Activated CD8-positive, alpha-beta memory T cell treated with anti-CD3 and anti-CD28 coated beads, Interleukin-2, amount 50 U/mL, for 24 hours (primary cell): ENCODE results near the gene PTGFRN.

Source experiments
- DNase-seq: peaks from one replicate; pipeline ENCODE4 v3.0.0-alpha.2; 2020; ENCODE audit errors: extremely low read depth

The PTGFRN gene

DNA sequence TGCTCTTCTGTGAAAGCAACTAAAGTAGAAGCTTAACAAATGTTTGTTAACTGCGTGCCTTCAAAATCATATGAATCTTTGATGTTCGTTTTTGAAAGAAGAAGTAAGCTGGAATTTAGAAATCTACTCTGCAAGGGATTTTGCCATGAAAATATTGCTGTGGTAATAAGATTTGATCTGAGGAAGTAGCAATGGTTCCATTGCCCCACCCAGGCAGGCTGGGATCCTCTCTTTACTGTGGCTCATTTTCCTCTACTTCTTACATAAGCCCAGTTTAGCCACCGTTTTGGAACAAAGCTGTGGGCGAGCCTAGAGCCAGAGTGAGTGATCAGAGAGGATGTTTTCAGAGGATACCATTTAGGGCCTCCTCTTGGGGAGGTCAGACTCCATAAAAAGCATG lies 20.3 kb upstream of the PTGFRN start:
- DNase-seq = no peak

DNA sequence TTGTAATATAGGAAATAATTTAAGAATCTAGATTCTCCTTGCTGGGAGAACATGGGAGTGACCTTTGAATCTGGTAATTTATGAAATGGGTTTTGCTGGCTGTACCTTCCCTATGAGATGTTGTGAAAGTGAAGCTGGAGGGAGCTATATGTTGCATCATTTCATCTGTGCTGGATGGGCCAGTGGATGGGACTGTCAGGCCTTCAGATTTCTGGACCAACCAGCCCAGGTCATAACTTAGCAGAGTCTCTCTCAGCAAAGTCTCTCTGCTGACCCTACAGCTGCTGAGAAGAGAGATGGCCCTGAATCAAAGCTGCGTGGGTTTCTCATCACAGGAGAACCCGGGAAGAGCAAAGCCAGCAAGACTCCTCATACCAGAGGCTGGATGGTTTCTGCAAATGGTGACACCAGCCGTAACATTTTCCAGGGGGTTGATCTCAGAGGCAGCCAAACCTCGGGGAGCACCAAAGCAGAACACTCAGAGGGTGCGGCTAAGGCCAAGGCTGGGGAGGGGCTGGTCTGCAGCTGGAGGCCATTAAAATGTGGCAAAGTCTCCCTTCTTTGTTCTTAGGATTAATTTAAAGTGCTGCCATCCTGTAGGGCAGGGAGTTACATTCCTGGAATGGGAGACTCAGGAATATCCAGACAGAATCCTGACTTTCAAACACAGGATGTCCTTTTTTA lies 18.2 kb upstream of the PTGFRN start:
- no peak for DNase-seq

DNA sequence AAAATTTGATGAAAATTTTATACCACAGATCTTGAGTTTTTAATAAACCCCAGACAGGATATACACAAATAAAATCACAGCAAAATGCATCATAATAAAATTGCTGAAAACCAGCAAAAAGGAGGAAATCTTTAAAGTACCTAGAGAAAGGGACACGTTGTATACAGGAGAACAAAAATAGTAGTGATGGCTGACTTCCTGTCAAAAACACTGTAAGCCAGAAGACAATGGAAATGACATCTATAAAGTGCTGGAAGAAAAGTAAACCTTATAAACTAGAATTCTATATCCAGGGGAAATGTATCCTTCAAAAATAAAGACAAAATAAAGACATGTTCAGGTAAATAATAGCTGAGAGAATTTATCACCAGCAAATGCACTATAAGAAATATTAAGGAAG lies 14.6 kb upstream of the PTGFRN start:
- DNase-seq = no peak

DNA sequence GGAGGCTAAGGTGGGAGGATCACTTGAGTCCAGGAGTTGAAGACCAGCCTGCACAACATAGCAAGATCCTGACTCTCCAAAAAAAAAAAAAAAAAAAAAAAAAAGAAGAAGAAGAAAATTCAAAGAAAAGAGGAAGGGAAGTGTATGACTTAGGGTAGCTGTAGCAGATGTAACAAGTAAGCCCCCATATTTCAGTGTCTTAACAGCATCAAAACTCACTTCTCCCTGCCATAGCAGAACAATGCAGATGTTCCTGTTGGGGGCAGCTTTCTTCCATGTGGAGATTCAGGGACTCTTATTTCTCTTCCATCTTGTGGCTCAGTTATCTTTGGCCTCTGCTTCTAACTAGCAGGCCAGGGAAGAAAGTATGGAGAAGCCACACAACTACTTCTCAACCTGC lies 10.2 kb upstream of the PTGFRN start:
- no peak for DNase-seq

DNA sequence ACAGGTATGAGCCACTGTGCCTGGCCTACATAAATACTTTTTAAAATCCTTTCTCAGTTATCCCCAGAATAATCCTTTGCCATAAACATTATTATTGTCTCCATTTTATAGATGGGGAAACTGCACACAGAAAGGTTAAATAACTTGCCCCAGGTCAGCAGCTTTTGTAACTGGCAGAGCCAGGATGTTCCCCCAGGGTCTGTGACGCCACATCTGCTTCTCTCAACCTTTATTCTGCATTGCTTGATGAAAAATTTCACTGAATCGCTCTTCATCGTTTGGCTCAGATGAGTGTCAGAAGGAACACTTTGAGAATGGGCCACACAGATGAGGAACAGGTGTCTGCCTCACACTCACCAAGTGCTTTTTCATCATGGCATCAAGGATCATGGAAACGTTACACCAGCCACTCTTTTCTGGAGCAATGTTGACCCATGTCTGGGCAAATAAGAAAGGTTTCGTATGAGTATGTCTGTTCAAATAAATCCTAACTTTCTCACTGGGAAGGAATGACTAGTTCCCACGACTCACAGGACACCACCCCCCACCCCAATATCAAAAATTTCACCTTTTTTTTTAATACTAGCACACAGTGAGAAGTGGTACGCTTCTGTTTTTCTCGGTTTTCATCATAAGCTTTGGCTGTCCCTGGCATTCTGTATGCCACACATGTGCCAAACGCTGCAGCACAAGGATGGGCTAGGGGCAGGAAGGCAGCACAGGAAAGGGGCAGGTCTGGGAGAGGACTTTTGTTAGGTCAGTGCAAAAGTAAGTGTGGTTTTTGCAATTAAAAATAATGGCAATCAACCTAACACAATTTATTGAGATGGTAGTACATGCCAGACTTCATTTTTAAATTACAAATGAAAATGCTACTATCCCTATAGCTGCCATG lies 9.0 kb upstream of the PTGFRN start:
- DNase-seq = no peak

DNA sequence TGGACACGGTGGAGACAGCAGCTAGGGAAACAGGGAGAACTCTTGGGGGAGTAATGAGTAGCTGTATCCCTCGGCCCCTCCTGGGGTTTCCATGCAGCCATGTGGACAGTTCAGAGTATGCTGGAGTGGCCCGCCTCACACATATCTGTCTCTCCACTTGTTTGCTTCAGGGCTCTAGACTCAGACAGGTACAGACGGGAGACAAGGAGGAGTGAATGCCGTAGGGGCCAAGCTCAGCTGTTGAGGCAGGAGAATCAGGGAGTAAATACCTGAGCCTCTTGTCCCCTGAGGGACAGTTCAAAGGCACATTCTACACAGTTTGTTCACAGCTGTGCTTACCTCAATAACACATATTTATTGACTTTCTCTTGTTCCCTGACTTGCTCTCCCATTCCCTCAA lies 7.7 kb upstream of the PTGFRN start:
- DNase-seq = no peak

DNA sequence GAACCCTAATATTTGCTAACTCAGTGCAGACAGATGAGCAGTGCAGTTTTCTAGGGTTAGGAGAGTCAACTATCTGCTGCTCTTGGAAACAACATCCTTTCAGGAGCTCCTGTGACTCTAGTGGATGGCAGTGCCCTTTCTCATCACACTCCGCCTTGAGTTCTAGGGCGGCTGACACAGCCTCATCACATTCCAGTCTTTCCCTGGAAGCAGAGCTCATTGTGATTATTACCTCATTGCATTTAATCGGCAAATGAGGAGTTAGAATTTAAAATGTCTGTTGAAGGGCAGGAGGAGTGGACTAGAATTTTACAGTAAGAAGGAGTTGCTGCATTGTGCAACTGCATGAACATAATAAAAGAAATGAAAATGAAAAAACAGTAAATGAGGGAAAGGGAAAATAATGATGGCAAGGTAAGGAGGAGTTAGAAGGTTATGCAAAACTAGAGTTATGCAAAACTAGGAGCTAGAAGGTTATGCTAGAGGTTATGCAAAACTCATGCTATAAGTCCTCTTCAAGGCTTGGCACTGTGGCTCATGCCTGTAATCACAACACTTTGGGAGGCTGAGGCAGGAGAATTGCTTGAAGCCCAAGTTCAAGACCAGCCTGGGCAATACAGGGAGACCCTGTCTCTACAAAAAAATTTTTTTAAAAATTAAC lies 6.9 kb upstream of the PTGFRN start:
- no peak for DNase-seq

DNA sequence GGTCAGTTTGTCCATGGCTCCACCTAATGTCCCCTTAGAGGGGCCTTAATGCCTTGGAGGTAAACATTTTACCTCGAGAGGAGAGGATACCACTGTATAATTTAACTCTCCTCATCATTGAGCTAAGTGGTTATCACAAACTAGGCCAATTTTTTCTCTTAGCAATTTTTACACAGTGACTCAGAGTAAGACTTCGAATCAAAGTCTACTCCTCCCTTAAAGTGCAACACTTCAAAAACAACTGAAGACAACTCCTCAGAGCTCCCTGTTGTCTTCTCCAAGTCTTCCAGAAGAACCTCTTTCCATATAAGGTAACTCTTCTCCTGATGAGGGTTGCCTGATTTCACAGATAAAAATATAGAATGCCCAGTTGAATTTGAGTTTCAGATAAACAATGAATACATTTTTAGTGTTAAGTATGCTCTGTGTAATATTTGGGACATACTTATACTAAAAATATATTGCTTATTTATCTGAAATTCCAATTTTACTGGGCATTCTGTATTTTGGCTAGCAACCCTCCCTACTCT lies 4.9 kb upstream of the PTGFRN start:
- DNase-seq = no peak

DNA sequence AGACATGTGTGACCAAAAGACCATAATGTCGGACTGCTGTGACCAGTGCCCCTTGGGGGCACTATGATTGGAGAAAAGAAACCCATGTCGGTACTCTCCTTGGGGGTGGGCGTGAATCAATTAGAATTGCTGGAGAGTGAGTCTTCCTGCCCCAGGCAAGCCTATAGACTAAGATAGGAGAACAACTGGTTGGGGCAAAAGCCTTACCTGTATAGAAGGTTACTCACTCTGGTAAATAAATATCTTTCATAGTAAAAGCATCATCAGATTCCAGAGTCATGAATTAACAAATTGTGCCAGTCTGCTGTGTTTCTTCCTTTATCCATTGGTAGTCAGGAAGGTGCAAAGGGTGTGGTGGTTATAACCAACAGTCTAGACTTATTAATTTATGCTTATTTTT lies 2.9 kb upstream of the PTGFRN start:
- DNase-seq = no peak

DNA sequence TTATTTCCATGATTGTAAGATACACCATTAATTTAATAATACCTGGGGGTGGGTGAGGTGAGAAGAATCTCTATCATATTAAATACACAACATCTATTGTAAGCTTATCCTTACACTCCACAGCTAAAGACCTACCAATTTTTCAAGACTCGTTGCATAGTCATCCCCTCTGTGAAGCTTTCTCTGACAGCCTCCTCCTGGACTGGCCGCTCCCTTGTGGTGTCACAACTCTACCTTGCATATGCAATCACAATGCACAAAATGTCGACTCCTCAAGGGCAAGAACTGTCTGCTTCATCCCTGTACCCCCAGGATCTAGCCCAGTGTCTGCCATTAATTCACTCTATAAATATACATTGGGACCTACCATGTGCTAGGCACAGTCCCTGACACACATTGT lies 2.4 kb upstream of the PTGFRN start:
- no peak for DNase-seq

DNA sequence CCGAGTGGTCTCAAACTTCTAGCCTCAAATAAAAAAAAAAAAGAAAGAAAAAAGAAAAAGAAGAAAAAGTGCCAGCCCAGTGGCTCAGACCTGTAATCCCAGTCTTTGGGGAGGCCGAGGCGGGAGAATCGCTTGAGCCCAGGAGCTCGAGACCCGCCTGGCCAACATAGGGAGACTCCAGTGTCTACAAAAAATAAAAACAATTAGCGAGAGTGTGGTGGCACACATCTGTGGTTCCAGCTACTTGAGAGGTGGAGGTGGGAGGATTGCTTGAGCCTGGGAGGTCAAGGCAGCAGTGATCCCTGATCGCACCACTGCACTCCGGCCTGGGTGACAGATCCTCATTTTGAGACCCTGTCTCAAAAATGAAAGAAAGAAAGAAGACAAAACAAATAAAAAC lies 1.4 kb upstream of the PTGFRN start:
- no peak for DNase-seq

DNA sequence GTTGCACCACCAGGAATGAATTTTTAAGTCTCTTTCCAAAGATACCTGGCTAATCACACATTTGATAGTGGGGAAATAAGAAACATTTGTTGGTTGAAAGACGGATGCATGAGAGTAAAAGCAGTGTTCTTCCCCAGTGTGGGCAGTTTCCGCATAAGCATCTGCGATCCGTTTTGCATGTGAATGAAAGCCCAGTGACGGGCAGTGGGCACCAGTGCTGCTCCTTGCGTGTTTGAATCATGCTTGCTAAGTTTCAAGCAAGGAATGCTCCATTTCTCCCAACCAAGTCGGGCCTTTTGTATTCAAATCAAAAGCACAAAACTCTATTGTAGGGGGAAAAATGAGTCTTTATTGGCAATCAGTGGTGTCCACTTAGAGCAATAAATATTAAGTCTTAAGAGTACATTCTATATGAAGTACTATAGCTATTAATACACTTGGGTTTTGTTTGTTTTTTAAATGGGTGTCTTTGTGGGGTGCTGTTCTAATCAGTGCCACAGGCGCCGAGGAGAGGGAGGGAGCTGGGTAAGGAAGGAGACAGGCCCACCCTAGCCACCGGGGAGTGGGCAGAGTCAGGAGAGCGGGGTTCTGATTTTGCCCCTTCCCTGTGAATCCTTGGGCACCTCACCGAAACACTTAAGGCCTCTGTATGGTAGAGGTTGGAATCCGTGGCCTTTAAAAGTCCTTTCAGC lies 750 bp upstream of the PTGFRN start:
- DNase-seq = no peak

DNA sequence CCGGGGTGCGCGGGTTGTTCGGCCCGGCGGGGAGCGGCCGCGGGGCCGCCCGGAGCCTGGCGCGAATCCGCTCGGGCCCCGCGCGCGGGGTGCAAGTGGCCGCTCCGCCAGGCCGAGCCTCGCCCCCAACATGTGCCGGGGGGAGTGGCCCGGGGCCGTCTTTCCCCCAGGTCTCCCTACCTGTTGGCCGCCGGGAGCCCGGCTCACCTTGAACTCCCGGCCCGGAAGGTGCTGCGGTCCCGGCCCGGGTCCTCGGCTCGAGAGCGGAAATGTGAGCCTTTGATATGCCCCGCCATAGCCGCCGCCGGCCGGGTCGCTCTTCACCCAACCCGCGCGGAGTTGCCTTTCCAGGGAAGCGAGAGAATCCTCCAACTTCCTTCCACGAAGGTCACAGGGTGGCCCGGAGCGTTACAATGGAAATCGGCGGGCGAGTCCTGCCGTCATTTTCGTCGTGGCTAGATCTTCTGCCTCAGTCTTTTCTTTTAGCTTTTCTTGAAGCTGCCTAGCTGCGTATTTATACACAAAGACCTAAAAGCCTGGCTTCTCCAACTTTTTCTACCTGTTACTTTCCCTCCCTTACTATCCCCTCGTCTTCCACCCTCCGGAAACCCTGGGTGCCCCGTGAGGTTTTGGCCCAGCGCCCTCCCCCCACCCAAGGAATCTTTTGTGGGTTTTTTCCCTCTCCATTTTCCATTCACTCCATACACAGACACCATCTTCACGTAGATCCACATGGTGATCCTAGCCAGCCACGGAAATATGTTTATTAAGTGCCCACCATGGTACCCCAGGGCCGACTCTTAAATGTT lies 867 bp downstream of the PTGFRN start:
- no peak for DNase-seq

DNA sequence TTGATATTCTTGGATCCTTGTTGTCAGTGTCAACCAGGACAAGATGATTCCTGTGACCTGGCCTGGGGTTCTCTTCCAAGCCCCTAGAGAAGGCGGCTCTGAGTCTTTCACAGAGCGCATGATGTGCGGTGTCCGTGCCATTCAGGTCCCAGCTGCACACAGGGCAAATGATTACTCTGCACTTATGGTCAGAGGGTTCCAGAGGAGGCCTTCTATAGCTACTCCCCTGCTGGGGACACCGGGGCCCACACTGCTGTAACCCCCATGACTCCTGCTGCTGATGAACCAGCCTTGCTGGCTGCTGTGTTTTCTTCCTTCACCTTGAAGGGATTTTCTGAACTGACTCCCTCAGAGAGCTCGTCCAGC lies 1.5 kb downstream of the PTGFRN start:
- DNase-seq = no peak

DNA sequence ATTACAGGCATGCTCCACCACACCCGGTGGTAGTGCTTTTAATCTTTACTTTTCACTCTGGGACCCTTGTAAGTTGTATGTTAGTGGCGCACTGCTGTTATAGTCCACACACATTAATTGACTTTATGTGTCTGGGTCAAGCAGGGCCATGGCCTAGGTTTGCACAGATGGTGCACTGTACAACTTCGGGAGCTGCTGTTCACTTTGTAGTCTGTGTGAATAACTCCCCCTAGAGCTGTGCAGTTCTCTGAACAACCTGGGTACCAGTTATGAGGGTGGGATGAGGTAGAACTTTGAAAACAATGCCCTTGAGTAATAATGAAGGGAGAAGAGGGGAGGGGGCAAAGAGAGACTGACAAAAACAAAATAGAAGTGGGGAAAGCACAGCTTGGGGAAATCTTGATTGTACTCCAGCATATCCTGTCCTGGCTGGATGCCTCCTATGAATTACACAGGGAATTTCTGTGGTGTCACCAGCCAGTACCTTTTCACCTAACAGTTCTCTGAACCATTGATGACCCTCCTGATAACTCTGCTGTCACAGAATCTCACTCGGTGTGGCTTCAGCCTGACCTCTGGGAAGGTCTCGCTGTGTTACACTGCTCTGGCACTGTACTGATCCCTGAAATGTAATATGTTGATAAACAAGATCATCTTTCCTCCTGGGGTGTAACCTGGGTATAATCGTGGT lies 2.2 kb downstream of the PTGFRN start:
- no peak for DNase-seq

DNA sequence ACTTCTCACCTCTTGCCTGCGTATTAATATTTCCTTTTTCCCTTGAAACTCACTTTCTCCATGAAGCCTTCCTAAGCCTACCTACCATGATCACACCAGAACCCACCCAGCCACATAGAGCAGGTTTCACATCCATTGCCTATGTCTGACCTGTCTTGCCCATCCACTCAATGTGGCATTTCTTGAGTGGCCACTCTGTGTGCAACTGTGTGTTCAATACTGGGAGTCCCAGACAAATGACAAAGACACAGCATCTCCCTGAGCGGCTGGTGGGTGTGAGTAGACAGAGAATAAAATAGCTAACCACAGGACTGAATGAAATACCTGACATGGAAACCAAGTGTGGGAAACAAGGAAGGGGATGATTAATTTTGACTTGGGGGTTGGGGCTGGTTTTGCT lies 3.1 kb downstream of the PTGFRN start:
- DNase-seq = no peak

DNA sequence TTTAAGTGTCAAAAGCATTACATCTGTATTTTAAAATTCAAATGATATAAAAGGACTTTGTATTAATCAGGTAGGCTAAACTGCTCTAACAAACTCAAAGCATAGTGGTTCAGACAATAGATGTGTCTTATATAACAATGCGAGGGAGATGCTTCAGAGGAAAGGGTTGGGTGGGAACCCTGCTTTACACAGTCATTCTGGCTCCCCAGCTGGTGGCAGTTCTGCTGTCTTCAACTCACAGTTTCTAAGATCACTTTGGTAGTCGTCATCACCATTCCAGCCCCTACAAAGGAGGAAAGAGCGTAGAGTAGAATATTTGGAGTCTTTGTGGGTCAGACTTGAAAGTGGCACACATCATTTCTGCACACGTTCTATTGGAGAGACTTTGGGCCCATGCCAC lies 4.2 kb downstream of the PTGFRN start:
- DNase-seq = no peak

DNA sequence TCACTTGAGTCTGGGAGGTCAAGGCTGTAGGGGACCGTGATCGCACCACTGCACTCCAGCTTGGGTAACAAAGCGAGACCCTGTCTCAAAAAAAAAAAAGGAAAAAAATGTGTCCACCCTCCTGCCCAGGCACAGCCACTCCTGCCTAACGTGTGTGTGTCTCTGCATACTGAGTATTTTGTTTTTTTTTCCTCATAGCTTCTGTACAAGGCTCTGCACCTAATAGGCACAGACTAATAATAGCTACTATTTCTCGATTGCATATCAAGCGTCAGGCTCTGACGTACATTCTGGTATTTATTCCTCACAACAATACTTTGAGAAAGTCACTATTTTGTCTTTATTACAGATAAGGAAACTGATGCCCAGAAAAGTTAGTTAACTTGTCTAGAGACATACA lies 5.0 kb downstream of the PTGFRN start:
- DNase-seq = no peak

DNA sequence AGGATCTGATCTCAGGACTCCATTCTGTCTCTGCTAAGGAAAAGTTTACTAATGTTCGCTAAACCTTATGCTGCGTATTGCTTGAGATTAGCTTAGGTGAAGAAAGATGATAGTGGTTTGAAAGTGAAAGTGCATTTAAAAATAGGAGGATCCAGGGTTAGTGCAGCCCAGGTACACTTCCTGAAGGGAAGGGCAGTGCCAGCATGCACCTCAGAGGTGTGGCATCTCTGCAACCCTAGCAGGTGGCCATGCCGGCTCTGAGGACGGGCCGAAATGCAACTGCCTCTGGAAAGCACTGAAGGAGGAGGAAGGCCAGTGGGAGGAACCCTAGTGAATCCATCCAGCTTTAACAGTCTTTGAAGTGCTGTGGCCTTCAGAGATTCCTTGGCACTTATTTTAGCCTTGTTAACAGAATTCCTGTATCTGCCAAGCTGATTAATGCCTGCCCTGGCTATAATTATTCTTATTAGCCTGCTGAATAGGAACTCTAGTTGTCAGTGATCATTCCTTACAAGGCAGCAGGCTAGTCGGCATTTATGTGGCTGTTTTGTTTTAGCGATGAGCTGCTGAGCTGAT lies 5.5 kb downstream of the PTGFRN start:
- DNase-seq = no peak

DNA sequence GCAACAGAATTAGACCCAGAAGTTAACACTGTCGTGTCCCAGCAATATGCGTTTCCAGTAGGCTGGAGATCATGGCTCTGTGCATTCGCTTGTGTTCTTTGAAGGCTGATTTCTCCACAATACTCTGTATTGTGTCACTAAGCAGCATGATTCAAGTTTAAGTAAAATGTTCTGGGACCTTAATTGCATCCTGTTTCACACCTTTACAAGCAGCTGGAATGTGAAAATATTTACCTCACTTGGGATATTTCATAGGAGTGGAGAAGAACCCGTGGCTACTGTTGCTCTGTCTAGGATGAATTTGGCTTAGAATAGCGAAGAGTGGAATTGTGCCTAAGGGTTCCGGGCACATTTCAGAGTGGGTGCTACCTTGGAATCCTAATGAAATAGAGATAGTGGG lies 6.3 kb downstream of the PTGFRN start:
- DNase-seq = no peak
